Epithelial cell of esophagus (primary cell): Measurements from ENCODE around the gene SLC7A4.

Experiments used
- DNase-seq: peaks from one replicate; pipeline ENCODE4 v3.0.0; 2010; ENCODE audit warnings: low read depth
- H3K4me3 ChIP-seq: 2 replicates; pipeline ENCODE4 v1.5.1; 2011; ENCODE audit warnings: mild to moderate bottlenecking, low read length, control low read depth
- TF ChIP-seq, protein P1 (sequence below): IDR thresholded peaks from 2 replicates; pipeline ENCODE4 v1.5.1; 2011; ENCODE audit warnings: low read depth, mild to moderate bottlenecking, low read length, control low read depth, inconsistent platforms; ENCODE audit not compliant: insufficient read depth; ENCODE audit errors: missing control alignments

The SLC7A4 gene

DNA sequence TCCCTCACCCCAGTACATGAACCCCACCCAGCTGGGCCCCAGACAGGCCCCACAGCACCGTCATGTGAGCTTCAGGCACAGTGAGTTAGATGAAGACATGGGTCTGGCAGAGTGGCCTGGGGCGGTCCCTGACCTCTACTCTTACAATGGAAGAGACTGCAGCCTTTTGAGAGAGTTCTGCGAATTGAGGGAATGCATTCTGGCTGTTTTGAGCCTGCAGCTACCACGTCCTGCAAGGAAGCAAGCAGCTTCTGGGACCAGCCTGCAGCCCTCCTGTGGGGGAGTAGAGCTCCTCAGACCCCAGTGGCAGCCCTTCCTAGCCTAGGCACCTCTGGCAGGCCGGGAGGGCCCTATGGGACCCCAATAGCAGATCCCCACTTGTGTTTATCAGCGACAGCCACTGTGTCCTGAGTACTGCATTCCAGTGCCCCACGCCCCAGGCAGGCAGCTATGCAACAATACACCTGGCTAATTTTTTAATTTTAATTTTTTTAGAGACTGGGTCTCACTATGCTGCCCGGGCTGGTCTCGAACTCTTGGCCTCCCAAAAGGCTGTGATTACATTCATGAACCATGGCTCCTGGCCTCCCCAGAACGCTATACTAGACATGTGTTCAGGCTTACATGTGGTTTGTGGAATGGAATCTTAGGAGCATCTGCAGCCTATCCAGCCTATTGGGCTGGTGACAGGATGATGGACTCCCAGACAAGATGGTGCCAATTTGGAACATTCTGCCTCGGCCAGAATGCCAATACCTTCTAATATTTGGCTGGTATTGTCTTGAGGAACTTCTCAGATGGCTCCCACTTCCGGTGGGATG, 717 bp upstream of the SLC7A4 start:
- no peak overlapping the region for H3K4me3 ChIP-seq

DNA sequence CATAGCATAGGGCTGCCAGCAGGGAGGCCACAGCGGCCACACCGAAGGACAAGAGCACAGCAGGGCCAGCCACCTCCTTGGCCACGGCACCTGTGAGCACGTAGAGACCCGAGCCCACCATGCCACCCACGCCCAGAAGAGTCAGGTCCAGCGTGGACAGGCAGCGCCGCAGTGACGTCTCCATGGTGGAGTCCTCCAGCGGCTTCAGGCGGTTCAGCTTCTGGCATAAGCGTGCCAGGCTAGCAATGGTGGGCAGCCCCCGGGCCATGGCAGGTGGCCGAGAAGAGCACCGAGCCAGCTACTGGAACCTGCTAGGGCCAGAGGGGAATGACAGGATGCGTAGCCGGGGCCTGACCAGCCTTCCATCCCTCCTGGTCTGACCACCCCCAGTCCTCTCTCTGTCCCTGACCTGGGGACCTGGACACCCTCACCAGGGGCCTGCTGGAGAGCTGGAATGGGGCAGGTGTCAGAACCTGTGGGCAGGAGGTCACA, 770 bp downstream of the SLC7A4 start:
- no peak for DNase-seq
- TF ChIP-seq, protein P1, sequence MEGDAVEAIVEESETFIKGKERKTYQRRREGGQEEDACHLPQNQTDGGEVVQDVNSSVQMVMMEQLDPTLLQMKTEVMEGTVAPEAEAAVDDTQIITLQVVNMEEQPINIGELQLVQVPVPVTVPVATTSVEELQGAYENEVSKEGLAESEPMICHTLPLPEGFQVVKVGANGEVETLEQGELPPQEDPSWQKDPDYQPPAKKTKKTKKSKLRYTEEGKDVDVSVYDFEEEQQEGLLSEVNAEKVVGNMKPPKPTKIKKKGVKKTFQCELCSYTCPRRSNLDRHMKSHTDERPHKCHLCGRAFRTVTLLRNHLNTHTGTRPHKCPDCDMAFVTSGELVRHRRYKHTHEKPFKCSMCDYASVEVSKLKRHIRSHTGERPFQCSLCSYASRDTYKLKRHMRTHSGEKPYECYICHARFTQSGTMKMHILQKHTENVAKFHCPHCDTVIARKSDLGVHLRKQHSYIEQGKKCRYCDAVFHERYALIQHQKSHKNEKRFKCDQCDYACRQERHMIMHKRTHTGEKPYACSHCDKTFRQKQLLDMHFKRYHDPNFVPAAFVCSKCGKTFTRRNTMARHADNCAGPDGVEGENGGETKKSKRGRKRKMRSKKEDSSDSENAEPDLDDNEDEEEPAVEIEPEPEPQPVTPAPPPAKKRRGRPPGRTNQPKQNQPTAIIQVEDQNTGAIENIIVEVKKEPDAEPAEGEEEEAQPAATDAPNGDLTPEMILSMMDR: no peak

More for the DNA sequence above, 717 bp upstream of the SLC7A4 start:
- TF ChIP-seq, protein P1: no peak
- DNase-seq: no peak

DNA sequence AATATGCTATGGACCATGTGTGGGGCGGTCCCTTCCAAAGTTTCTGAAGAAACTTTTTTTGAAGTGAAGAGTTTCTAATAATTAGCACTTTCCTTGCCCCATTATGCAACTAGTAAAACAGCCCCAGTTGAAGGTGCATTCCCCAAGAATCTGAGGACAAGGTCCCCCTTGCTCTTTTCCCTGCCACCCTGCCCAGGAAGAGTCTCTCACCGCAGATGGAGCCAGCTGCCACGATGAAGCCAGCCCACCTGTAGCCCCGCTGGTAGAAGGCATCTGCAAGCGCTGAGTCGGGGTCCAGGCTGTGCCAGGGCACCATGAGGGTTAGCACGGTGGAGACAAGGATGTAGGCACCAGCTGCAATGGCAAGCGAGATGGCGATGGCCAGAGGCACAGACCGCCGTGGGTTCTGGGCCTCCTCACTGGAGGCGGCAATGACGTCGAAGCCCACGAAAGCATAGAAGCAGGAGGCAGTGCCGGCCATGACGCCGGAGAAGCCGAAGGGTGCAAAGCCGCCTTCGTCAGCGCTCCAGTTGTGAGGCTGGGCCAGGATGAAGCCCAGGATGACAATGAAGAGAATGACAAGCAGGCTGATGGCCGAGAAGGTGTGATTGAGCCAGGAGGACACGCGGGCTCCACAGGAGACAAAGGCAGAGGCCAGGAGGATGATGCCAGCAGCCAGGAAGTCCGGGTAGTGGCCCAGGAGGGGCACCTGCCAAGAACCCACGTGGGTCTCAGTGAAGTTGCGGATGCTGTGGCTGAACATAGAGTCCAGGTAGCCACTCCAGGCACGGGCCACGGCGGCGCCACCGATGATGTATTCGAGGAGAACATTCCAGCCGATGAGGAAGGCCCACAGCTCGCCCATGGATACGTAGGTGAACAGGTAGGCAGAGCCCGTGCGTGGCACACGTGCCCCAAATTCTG, 1.5 kb downstream of the SLC7A4 start:
- TF ChIP-seq, protein P1: no peak
- no peak overlapping the region for H3K4me3 ChIP-seq
- no peak for DNase-seq

More for the DNA sequence above, 770 bp downstream of the SLC7A4 start:
- no peak overlapping the region for H3K4me3 ChIP-seq

DNA sequence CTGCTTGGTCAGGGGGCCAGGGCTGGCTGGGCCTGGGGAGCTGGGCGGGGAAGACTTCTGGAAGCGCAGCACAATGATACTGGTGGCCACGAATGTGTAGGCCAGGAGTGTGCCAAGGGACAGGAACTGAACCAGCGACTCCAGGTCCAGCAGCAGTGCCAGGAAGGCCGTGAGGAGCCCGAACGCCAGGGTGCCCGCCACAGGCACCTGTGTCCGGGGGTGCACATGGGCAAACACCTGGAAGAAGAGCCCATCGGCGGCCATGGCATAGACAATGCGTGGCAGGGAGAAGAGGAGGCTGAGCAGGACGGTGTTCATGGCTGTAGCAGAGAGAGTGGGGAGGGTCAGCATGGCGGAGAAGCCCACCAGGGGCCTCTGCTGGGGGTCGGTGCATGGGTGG, 2.3 kb downstream of the SLC7A4 start:
- no peak overlapping the region for H3K4me3 ChIP-seq
- DNase-seq: no peak
- TF ChIP-seq, protein P1: no peak

DNA sequence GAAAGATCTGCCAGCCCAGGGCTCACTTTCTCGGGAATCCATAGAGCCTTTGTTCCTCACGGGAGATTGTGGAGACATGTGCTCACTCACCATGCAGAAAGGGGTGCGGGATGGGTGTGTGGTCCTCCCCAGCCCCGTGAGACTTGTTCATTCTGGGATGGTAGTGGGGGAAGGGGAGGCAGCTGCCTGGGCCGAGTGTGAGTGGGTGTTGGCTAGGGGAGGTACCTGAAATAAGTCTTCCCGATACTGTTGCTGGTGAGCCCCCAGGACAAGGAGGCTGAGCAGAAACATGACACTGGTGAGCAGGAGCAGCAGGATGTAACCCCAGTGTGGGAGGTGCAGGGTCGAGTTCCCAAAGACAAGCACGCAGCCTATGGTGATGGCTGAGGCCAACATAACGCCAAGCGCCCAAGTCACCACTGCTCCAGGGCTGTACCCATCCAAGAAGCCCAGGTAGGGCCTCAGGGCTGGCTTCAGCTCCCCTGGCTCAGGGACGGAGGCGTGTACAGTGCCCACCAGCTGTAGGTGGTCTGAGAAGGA, 2.8 kb downstream of the SLC7A4 start:
- H3K4me3 ChIP-seq: no peak overlapping the region
- TF ChIP-seq, protein P1: no peak
- DNase-seq: no peak

DNA sequence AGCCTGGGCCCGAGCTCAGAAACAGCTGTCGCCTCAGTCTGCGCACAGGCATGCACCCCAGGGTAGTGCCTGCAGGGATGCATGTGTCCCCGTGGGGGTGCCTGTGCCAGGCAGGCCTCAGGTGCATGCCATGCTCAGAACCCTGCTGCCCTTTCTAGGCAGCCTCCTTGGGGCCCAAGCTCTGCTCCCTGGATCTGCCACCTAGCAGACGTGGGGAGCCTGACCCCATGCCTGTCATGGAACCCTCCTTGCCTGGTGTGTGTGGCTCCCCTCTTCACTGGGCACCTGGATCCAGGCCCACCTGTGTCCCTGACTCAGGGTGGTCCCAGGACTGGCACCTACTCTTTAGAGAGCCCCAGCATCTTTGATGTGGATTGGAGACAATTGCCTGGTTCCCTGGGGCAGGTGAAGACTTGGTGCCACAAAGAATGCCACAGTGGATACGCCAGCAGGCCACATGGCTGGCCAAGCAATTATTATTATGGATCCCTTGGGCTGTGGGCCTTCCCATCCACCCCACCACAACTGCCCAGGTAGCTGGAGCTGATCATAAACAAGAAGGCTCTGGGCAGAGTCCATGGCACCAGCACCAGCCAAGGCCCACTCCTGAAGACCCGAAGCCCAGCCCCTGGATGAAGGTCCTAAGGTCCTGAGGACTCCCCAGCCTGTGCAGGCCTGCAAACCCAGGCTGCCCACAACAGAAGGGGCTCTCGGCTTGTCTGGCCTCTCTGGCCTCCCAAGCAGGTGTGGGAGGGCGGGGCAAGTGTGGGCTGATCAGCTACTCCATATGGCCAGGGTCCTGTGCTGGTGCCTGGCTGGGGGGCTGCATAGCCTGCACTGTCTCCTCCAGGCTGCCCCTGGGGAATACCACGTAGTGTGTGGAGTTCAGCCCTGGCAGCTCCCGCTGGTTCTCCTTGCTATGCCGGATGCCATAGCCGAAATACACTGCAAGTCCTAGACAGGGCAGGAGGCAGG, 3.8 kb downstream of the SLC7A4 start:
- no peak for DNase-seq
- TF ChIP-seq, protein P1: no peak
- no peak overlapping the region for H3K4me3 ChIP-seq
